NCI-H345 treated with DMSO at 0.1 percent for 48 hours (cell line): ENCODE results near the gene AIG1.
A peak's percentile ranks its signal among the peaks of the same experiment; 100 is the strongest.
"Not testable (repeated sequence)": the region's sequence is repeated elsewhere in the genome, so short reads cannot be mapped to it uniquely, and the experiment has no call there.

Source experiments
- DNase-seq: peaks from one replicate; lab custom pipeline; 2025; ENCODE audit not compliant: unreplicated experiment; lab: John Stamatoyannopoulos, UW

AIG1 gene

DNA sequence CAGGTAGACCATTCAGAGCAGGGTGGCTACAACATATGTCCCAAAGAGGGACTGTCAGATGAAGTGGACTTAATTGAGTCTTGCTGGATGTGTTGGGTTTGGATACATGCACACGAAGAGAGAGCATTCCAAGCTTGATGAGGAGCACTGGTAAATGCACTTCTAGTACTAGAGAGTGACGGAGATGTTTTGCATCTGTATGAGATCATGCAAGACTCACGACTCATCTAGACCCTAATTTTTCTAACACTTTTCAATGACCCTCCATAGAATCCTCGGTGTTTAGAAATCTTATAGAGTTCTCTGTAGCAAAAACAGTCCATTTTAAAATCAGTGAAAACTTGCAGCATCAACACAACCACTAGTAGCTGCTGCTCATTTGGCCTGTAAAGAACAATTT is 4.8 kb upstream of the AIG1 start:
- no peak for DNase-seq

DNA sequence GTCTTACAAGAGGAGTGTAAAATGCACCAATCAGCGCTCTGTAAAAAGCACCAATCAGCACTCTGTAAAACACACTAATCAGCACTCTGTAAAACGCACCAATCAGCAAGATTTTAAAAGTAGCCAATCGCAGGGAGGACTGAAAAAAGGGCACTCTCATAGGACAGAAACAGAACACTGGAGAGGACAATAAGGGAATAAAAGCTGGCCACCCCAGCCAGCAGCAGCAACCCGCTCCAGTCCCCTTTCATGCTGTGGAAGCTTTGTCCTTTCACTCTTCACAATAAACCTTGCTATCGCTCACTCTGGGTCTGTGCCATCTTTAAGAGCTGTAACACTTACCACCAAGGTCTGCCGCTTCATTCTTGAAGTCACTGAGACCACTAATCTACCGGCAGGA is 1.7 kb upstream of the AIG1 start:
- no peak for DNase-seq

DNA sequence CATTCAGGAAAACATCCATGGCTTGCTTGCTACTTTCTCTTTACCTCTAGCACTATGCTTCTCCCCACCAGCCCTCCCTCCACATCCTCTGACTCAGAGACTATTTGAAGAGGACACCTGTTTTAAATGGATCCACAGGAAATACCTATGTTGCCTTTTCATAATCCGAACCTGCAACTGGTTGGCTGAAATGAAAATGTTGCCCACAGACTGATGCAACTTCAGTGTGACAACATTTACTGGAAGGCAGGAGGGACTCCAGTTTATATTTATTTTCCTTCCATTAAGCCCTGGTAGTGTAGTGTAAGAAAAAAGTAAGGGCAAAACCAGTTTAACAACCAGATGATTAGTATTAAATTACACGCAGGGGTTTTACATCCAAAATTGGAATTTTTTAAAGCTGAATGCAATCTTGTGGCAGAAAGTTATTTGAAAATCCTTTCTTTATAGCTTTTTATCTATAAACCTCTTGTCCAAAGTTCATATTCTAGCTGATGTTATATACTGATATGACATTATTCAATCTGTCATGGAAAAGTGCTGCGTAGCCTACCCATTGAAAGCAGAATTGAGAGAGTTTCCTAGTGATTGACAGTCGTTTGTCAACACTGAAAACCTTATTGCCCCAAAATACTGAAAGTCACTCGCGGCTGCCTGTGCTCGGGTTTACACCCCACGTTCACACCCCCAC is 881 bp upstream of the AIG1 start:
- DNase-seq: peak; percentile 59

DNA sequence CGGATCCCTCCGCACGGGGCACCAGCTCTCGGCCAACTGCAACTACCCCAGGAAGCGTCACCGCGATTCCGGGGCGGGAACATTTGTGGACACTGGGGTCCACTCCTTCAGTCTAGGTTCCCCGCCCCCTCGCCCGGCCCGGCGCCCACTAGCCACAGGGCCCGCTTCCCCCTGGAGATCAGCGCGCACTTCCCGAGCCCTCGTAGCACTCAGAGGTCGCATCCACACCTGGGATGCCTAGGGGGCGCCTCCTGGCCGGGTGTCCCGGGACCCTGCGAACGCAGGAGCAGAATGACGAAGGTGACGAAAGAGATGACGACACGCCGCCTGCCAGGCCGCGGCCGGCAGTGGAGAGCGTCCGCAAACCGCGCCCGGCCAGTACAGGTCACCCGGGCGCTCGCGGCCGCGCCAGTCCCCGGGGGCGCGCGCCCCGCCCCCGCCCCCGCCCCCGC is 309 bp upstream of the AIG1 start:
- DNase-seq: peak; percentile 59

DNA sequence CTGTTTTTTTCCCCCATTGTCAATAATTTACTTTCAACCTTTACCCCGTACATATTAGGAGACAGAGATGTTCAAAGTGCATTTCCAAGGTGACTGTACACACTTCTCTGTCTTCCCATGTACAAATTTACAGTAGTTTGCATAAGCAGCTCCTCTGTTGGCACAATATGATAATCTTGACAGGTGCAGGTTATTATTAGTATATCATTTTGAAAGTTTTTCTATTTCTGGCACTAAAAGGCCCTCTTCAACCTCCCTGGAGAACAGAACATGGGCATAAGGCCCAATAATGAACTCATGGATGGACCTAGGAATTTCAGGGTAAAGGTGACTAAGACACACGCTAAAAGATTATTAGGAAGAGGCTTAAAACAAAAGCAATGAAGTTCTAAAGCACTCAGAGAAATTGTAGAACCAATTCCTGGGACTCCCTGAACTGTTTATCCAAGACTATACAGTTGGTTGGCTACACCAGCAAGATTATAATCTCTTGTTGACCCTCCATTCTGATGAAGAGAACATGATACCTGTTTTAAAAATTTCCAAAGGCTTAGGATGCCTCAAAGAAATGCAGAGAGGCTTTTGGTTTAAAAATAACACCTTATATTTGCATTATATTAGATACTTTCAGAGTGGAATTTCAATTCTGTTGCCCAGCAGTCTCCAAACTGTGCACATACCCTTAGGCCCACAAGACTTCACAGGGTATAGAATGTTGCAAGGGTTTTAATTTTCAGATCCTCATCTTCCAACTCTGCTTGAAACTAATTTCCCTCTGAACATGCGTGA is 1.1 kb downstream of the AIG1 start:
- DNase-seq: peak; percentile 34

DNA sequence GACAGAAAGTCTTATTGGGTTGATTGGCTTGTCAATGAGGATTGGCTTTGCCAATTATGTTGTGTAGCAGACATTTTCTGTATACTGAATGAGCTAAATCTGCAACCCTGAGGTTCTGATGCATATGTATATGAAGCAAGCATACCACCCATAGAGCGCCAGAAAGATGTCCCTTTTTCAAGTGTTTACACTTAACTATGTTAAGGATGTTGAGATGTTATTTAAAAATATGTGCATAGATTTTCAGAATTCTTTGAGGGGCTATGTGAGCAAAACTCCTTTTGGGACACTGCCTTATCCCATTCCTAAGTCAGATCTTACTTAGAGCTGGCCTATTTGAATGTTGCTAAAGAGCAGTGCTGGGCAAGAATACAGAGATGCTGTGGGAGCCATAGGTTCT is 1.9 kb downstream of the AIG1 start:
- DNase-seq: no peak

DNA sequence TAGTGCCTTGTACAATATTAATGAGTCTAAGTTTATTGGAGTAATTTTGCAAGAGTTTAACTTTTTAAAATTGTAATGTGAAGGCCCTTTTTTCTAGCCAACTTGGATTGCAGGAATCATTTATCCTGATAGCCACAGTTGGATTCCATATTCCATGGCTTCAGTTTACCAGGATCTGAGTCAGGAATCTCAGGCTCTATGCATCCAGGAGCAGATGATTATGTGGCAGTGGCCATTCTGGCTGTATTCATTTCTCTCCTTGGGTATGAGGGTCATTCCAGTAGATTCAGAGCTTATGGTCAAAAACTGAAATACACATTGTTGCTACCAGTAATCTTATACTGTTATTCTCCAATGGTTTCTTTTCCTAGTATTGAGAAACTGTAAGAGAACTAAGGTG is 2.9 kb downstream of the AIG1 start:
- no peak for DNase-seq

DNA sequence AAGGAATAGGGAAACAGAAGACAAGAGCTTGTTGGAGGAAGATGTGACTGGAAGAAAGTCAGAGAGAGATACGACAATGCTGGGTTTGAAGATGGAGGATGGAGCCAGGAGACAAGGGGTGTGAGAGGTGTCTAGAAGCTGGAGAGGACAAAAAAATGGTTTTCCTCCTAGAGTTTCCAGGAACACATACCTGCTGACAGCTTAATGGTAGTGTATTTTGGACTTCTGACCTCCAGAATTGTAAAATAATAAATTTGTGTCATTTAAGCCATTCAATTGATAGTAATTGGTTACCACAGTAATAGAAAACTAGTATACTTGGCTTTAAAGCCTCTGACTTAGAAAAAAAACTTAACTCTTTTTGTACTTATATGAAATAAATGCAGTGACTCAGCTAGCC is 3.6 kb downstream of the AIG1 start:
- DNase-seq: no peak

DNA sequence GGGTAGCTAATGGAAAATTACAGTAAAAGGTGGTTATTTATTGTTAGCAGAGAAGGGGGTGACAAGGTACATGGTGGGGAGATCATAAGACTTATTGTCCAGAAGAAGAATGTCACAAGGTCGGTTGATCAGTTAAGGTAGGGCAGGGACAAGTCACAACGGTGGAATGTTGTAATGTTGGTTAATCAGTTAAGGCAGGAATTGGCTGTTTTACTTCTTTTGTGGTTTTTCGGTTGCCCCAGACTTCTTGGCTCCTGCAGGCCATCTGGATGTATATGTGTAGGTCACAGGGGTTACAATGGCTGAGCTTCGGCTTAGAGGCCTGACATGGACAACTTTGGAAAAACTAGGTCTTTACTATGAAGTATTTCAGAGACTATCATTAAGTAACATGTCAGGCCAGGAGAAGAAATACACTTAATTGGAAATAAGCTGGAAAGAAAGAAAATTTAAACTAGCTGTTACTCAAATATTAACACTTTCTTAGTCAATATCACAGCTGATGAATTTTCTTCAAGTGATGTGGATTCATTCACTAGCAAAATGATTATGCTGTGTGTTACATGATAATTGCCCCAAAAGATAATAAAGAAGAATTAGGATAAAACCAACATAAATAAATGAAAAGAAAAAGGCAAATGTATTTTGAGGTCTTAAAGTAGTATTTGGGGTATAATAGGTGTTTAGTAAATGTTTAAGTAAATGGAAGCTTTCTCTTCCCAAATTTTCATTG is 4.4 kb downstream of the AIG1 start:
- DNase-seq: no peak

DNA sequence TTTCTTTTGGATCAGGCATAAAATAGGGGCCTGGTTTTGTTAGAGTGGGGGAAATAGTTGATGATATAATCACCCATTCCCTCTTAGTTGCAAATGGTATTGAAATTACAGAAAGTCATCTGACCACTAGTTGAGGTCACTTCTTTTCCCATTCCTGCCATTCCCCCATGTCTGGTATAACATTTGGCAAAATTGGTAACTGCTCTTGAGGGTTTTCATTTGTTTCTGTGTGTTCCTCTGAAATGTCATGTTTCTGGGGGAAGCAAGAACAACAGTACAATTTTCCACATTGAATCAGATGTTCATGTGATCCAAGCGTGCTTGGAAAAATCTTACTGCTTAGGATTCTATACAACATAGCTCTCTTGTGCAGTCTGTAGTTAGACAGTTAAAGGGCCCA is 7.3 kb downstream of the AIG1 start:
- DNase-seq: no peak

DNA sequence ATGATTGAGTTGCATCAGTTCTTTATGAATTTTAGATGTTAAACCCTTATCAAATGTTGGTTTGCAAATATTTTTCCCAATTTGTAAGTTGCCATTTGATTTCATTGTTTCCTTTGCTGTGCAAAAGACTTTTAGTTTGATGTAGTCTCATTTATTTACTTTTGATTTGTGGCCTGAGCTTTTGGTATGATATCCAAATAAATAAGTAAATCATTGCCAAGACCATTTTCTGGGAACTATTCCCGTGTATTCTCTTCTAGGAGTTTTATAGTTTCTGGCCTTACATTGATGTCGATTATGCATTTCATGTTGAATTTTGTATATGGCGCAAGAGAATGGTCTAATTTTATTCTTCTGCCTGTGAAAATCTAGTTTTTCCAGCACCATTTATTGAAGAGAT is 13.4 kb downstream of the AIG1 start:
- no peak for DNase-seq

DNA sequence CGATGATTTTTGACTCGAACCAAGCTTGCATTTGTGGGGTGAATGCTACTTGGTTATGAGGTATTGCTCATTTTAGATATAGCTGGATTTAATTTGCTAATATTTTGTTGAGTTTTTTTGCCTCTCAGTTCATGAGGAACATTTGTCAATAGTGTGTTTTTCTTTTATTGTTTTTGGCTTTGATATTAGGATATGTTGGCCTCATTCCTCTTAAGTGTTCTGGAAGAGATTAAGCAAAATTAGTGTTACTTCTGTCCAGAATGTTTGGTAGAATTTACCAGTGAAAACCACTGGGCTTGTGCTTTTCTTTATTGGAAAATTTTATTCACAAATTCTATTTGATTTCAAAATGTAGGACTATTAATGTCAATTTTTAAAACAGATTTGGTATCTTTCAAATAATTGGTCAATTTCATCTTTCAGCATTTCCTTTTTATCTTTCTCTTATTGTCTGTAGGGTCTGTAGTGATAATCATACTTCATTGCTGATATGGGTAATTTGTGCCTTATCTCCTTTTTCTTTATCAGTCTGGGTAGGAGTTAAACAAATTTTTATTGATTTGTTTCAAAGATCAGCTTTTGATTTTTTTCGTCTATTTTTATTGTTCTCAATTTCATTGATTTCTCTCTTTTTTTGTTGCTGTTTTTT is 14.1 kb downstream of the AIG1 start:
- no peak for DNase-seq

DNA sequence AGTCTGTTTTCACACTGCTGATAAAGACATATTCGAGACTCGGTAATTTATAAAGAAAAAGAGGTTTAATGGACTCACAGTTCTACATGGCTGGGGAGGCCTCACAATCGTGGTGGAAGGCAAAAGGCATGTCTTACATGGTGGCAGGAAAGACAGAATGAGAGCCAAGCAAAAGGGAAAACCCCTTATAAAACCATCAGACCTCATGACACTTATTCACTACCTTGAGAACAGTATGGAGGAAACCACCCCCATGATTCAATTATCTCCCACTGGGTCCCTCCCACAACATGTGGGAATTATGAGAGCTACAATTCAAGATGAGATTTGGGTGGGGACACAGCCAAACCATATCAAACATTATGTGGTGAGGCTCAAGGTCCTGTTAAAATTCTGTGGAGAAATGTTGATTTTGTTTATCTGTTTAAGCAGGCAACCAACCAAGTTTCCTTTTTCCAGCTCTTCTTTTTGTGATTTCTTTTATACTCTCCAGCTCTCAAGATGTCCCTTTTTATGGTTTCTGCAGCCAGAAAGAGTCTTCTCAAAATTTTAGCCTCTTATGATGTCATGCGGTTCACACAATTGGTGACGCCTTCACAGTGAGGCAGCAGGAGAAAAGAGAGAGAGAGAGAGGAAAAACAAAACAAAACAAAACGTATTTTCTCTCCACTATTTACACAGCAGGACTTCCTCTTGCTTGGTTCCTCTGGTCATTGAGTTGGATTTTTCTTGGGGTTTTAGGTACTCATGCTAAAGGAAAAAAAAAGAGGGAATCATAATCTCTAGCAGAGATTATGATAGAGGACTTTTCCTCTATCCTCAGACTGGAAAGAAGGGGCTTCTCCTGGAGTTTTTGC is 18.0 kb downstream of the AIG1 start:
- no peak for DNase-seq

DNA sequence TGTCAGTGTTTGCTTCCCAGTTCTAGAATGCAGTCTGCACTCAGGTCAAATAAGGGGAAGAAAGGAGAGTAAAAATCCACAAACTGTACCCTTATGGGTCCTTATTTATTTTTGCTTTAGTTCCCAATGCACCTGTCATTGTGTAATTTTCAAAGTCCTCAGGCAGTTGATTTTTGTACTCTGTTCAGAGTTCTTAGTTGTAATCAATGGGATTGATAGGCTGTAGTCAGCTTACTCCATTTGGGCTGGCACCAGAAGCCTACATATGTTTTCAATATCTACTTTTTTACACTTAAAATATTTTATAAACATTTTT is 18.6 kb downstream of the AIG1 start:
- DNase-seq: no peak

DNA sequence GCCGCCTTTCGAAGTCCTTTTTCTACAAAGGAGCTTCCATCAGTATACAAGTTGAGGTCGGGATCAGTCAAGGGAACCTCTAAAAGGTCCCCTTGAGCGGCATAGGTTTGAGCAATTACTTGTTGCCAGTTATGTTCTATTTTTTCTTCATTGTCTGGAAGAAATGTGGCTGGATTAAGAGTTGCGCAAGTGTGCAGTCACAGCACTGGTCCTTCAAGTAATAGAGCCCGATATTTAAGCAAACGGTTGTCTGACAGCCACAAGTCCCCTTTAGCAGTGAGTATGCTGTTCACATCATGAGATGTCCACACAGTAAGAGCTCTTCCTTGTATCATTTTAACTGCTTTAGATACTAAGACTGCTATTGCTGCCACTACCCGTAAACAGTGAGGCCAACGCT is 21.6 kb downstream of the AIG1 start:
- DNase-seq: not testable (repeated sequence)

DNA sequence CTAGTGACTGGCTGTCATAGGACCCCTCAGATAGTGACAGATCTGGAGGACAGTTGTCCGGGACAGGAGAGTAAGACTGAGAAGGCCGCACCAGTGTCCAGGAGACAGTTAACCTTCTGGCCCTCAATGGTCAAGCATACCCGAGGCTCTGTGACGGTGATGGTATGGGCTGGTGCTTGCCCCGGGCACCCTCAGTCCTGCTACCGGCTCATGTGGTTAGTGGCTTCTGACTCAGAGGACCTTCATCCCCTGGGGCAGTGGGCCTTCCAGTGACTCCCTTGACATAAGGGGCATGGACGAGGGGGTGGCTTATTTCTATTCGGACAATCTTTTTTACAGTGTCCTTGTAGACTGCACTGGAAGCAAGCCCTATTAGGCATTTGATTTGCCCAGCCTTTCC is 23.3 kb downstream of the AIG1 start:
- not testable (repeated sequence) for DNase-seq

DNA sequence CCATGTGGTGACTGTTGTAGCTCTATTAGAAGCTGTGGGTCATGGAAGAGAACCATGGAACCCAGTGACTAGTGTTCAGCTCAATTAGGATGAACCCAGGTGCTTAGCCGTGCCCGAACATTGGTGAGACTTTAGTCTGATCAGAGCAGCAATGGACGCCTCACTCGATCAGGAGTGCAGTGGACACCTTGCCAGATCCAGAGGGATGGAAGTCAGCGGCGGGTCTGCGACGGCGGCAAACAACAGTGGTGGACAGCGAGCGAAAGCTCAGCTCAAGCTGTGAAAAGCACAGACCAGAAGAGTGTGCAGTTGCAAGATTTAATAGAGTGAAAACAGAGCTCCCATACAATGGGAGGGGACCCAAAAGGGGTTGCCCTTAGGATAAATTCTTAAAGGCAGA is 26.6 kb downstream of the AIG1 start:
- not testable (repeated sequence) for DNase-seq

DNA sequence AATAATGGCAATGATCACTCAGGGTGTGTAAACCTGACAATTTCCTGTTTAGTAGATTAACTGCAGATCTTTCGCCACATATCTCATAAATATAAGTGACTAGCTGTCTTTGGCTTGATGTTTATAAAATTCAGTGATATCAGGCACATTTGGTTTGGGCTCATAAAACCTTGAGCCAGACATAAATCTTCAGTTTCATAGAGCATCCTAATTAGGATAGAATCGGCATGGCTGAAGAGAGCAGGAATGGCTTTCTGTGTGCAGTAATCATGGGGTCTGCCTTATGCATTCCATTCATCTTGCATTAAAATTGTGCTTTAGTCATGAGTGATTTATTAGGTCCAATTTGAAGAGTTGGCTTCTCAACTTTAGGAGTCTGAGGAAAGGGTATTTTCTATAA is 27.2 kb downstream of the AIG1 start:
- DNase-seq: no peak

DNA sequence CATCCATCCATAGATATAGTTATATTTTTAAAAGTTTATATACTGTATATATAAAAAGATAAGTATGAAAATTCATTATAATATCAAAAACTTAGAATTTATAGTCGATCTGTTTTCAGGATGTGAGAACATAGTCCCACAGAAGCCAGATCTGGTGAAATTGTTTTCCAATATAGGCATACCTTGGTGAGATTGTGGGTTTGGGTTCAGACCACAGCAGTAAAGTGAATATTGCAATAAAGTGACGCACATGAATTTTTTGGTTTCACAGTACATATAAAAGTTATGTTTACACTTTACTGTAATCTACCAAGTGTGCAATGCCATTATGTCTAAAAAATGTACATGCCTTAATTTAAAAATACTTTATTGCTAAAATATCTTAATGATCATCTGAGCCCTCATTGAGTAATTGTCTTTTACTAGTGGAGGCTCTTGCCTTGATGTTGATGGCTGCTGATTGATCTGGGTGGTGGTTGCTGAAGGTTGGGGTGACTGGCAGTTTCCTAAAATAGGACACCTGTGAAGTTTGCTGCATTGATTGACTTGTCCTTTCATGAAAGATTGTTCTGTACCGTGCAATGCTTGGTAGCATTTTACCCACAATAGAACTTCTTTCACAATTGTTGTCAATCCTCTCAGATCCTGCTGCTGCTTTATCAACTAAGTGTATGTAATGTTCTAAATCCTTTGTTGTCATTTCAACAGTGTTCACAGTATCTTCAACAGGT is 29.8 kb downstream of the AIG1 start:
- no peak for DNase-seq

DNA sequence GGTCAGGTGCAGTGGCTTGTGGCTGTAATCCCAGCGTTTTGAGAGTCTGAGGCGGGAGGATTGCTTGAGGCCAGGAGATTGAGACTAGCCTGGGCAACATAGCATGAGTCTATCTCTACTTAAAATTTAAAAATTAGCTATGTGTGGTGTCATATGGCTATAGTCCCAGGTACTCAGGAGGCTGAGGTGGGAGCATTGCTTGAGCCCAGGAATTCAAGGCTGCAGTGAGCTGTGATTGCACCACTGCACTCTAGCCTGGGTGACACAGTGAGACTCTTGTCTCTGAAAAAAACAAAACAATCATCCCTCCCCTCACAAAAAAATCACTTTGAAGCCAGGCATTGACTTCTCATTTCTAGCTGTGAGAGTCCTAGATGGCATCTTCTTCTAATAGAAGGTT is 32.1 kb downstream of the AIG1 start:
- DNase-seq: no peak
